Stimulated activated CD4-positive, alpha-beta T cell treated with anti-CD3 and anti-CD28 coated beads, Interleukin-15, amount 100 ng/mL, for 1 hour (primary cell): ENCODE results near the gene SNCB.

ENCODE experiments used
- DNase-seq, 2 donors: peaks; one replicate each; pipeline ENCODE4 v3.0.0-alpha.2; 2020; ENCODE audit warnings: low read depth in 1 of 2, low spot score in 1 of 2

SNCB gene

DNA sequence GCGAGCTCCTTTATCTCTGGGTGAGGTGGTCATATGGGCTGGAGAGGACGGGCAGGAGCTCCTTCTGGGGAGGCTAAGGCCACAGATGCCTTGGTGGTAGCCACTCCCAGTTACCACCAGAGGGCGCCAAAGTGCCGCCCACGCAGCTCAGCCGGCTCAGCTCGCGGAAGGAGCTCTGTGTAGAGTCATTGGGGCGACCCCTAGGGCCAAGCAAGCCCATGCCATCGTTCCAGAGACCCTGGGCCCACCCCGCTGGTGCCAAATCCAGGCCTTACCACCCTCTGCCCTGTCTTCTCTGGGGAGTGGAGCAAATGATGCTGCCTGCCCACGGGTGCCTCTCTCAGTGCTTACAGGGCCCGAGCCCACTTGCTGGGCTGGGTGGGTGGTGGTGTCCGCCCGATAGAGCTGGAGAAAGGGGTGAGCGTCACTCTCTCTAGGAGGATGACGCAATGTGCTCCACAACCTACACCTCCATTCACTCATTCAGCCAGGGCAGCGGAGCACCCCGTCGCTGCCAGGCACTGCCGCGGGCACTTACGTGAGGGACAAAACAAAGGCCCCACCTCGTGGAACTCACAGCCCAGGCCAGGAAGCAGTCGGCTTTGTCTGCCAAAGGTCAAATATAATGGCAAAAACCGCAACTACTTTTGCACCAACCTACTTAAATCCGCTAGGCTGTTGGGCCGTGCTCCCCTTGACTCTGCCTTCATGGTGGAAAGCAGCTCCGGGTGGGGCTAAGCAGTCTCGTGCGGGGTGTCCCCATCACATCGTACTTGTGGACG, 30.7 kb upstream of the SNCB start:
- DNase-seq: peak; percentile 61 to 76

GRCh38 chr5:176660530-176660859, 30.2 kb upstream of the SNCB start:
- no peak for DNase-seq

DNA sequence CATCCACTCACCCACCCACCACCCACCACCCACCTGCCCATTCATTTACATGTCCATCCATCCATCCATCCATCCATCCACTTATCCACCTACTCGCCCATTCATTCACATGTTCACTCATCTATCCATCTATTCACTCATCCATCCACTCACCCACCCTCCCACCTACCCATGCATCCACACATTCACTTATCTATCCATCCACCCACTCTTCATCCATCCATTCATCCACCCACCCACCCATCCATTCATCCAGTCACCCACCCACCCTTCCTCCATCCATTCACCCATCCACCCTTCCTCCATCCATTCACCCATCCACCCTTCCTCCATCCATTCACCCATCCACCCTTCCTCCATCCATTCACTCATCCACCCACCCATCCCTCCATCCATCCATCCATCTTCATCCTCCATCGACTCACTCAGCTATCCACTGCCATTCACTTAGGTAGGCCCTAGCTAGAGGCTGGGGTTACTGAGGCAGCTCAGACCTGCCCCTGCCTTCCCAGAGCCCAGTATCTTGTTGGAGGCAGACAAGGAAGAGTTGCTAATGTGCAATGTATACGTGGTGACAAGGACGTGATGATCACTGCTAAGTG, 29.6 kb upstream of the SNCB start:
- no peak for DNase-seq

- no peak for DNase-seq
These were observed 29.1 kb upstream of the SNCB start for GRCh38 chr5:176659512-176659839.

DNA sequence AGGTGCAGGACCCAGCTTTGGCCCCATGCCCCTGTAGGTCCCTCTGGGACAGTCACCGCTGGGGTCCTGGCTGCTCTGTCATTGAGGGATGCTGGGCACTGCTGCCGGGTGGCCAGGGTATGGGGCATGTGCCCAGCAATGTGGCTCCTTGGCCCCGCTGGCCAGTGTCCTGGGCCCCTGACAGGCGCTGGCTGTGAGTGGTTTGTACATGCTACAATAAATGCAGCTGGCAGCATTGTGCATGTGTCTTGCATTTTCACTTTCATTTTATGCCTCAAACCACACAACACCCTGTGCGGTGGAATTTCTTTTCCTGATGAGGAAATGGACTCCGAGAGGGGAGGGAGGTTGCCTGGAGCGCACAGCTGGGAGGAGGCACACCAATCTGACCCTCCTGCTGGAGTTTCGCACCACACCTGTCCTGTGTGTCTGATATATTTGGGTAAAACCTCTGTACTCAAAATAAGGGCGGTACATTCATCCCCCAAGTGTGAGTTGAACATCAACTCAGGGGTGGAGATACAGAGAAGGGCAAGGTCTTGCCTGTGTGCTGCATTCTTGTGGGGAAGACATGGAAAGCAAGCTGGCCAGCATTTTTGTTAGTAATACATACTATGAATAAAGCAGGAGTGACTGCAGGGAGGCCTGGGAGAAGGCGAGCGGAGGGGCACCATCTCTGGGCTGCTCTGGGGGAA, 28.6 kb upstream of the SNCB start:
- DNase-seq: no peak

- DNase-seq: peak in 1 of 2 donors; percentile 58
These were observed 27.8 kb upstream of the SNCB start for GRCh38 chr5:176658007-176658599.

DNA sequence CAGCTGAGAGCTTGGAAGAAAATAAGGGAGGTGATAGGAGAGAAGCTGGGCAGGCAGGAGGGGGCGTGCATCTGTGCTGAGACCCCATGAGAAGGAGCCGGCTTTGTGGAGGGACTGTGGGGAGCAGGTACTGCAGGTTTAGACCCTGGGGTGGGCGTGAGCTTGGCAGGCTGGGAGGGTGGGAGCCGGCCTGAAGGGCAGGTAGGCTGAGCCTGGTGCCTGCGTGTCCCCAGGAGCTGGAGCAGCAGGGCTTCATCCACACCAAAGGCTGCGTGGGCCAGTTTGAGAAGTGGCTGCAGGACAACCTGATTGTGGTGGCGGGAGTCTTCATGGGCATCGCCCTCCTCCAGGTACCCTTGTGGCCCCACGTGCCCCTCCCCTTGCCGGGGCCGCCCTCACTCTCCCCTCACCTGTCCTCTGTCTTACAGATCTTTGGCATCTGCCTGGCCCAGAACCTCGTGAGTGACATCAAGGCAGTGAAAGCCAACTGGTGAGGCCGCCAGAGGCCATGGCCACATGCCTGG, 26.2 kb upstream of the SNCB start:
- DNase-seq: no peak

DNA sequence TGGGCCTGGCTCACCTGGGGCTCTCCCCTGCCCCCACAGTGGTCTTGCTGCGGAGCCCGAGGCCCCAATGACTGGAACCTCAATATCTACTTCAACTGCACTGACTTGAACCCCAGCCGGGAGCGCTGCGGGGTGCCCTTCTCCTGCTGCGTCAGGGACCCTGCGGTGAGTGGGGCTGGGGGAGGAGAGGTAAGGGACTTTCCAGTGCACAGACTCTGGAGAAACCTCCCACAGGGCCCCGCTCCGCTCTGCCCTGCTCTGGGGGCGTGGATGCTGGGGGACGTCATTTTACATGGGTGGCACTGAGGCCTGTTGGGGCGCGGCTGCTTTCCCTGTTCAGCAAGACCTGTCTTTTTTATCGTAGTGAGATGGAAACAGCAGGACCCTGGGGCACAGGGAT, 24.5 kb upstream of the SNCB start:
- DNase-seq: no peak

DNA sequence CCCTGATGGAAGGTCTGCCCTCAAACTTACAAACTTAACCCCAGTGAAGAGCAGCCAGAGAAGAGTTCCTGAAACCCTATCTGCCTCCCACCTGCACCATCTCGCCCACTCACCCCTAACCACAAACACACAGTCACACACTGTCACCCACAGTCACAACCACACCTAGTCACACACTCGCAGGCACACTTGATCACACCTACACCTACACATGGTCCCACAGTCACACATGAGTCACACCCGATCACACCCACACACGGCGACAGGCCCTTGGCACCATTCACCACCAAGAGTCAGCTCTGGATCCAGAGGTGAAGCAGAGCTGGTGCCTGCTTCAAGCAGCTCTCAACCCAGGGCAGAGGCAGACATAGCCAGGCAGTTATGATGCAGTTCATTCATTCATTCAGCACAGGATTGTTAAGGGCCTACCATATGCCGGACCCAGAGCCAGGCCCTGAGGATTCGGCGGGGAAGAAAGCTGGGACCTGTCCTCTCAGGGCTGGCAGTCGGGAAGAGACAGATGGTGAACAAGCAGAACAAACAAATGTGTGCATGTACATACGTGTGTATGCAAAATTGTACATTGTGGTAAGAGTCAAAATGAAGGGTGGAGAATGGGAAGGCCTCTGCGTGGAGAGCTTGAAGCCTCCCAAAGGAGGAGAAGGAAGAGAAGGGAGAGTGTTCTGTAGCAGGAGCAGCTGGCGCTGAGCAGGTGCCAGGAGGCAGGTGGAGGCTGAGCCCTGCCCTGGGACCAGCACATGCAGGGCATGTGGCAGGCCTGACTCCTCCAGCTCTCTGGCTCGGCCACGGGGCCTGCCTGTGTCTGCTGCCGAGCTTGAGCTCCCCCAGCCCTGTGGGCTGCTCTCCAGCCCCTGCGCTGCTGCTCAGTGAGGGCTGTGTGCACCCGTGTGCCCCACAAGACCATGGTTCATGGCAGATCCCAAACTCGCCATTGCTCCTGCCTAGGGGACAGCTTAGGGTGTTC, 23.4 kb upstream of the SNCB start:
- peak in 1 of 2 donors; percentile 69 for DNase-seq

- no peak for DNase-seq
These were observed 21.8 kb upstream of the SNCB start for GRCh38 chr5:176652136-176652535.

GRCh38 chr5:176651472-176651980, 21.2 kb upstream of the SNCB start:
- no peak for DNase-seq

DNA sequence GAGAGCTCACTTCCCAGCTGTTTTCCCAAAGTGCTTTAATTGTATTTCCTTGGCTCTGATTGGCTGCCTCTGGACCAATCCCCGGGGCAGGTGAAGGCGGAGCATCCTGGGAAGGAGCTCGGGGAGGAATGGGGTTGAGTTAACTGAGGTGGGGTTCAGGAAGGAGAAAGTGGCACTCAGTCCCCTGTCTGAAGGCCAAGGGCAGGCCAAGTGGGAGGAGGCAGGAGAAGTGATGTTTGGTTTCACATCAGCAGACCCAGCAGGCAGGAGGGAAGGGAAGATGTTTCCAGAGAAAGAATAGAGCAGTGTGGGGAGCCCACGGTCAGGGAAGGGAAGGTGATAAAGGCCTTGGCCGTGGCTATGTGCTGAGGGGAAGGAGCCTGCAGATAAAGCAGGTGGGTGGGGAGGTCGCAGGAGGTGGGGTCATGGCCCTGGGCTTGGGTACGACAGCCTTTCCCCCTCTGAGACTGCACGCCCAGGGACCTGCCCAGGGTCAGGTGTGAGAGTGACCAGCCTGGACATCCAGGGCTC, 20.1 kb upstream of the SNCB start:
- DNase-seq: no peak

DNA sequence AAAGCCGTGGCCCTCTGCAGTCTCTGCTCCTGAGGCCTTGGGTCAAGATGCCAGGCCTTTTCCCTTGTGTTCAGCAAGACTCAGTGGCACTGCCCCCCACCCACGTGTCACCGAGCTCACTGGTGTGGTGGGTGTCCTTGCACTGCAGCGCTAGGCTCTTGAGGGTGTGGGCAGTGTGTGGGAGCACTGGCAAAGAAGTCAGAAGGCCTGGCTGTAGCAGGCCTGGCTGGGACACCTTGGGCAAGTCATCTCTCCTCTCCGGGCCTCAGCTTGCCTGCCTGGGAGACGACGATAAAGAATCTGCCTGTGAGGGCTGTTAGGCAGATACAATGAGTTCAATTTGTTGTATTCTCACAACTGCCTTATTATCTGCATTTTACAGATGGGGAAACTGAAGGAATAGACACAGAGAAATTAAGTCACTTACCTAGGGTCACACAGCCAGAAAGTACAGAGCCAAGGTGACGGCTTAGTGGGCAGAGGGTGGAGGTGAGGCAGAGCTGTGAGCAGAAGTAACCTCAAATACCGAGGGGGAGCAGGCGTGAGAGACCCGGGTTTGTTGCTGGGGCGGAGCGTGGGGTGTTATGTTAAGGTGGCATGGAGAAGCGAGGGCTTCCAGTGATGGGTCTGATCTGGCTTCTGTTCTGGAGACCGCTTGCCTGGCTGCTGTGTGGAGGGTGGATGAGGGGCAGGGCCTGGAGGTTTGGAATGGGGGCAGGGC, 18.3 kb upstream of the SNCB start:
- DNase-seq: no peak

- DNase-seq: no peak
These were observed 17.6 kb upstream of the SNCB start for GRCh38 chr5:176647843-176648473.

GRCh38 chr5:176647030-176647842, 16.9 kb upstream of the SNCB start, which contains the start of gene TSPAN17:
TSS of gene TSPAN17 (plus strand) at chr5:176647484. CDS start at chr5:176647616, 132 bp downstream.
- peak; percentile 96 to 97 for DNase-seq

- DNase-seq: no peak
These were observed 16.3 kb upstream of the SNCB start for GRCh38 chr5:176646707-176647029.

GRCh38 chr5:176646049-176646706, 15.8 kb upstream of the SNCB start:
- DNase-seq: no peak
